Fibroblast of lung (primary cell): ENCODE data around the gene SEMA5A. TPM values are rescaled to one million over a fixed set of nuclear protein-coding genes. Genes with fewer than 3 reads are reported as not detected.

ENCODE experiments used
- DNase-seq, 2 donors: peaks; one replicate each; pipeline versions ENCODE4 v3.0.0 to v3.0.0-alpha.2; 2010; ENCODE audit warnings: low read depth in 2 of 2
- H2AFZ ChIP-seq: 2 replicates; pipeline ENCODE4 v1.5.1; 2012; ENCODE audit warnings: low read length, control low read depth, inconsistent platforms
- H3K27ac ChIP-seq: 2 replicates; pipeline ENCODE4 v1.5.1; 2011; ENCODE audit warnings: low read length, control low read depth; ENCODE audit not compliant: insufficient read depth
- H3K27me3 ChIP-seq: 2 replicates; pipeline ENCODE4 v1.5.1; 2011; ENCODE audit warnings: mild to moderate bottlenecking, low read length; ENCODE audit not compliant: control insufficient read depth, insufficient read depth
- H3K36me3 ChIP-seq: 2 replicates; pipeline ENCODE4 v1.5.1; 2011; ENCODE audit warnings: low read length; ENCODE audit not compliant: control insufficient read depth, insufficient read depth
- H3K4me1 ChIP-seq: 2 replicates; pipeline ENCODE4 v1.5.1; 2011; ENCODE audit warnings: low read length; ENCODE audit not compliant: control insufficient read depth, insufficient read depth; ENCODE audit errors: extremely low read depth
- H3K4me2 ChIP-seq: 2 replicates; pipeline ENCODE4 v1.5.1; 2011; ENCODE audit warnings: low read length, control low read depth; ENCODE audit not compliant: insufficient read depth; ENCODE audit errors: extremely low read depth
- H3K4me3 ChIP-seq, 4 experiments: fragments of 200-600 bp in 1 of 4; sonication (generic) in 1 of 4; replicated peaks in 1 of 4; 2 replicates each; pipeline ENCODE4 v1.5.1; 2011 to 2016; ENCODE audit warnings: low read length in 4 of 4, low read depth in 3 of 4, mild to moderate bottlenecking in 3 of 4, control low read depth in 2 of 4, inconsistent platforms in 1 of 4, mixed read lengths in 1 of 4; ENCODE audit not compliant: insufficient read depth in 1 of 4; ENCODE audit errors: control extremely low read depth in 1 of 4
- H3K79me2 ChIP-seq: 2 replicates; pipeline ENCODE4 v1.5.1; 2012; ENCODE audit warnings: mild to moderate bottlenecking, low read length, inconsistent platforms; ENCODE audit not compliant: control insufficient read depth, insufficient read depth
- H3K9ac ChIP-seq: 2 replicates; pipeline ENCODE4 v1.5.1; 2011; ENCODE audit warnings: mild to moderate bottlenecking, low read length, control low read depth; ENCODE audit not compliant: insufficient read depth
- H3K9me3 ChIP-seq: 2 replicates; pipeline ENCODE4 v1.5.1; 2012; ENCODE audit warnings: low read depth, low read length; ENCODE audit not compliant: control insufficient read depth, insufficient read depth
- H4K20me1 ChIP-seq: 2 replicates; pipeline ENCODE4 v1.5.1; 2011; ENCODE audit warnings: low read length; ENCODE audit not compliant: control insufficient read depth, insufficient read depth; ENCODE audit errors: extremely low read depth
- EZH2 ChIP-seq: IDR thresholded peaks from 2 replicates; pipeline ENCODE4 v1.5.1; 2012; ENCODE audit warnings: low read length, control low read depth, mild to moderate bottlenecking; ENCODE audit errors: missing control alignments
- polyA plus RNA-seq, 2 donors: library from polyadenylated mRNA; depleted of rRNA in 1 of 2; stranded (reverse) in 1 of 2; unstranded in 1 of 2; fragments of >200 nt; gene quantifications; 2 replicates each; pipeline ENCODE4 v1.2.1, GENCODE V29; 2011 to 2012; ENCODE audit warnings: missing spikeins in 1 of 2
- total RNA-seq: library from RNA; depleted of rRNA; stranded (reverse); fragments of >200 nt; gene quantifications from 2 replicates; pipeline ENCODE4 v1.2.1, GENCODE V29; 2014
- TF ChIP-seq, protein P1 (sequence below), 2 donors: IDR thresholded peaks in 1 of 2; conservative IDR thresholded peaks in 1 of 2; 1 replicate in 1 of 2; 2 replicates in 1 of 2; pipeline ENCODE4 v1.5.1; 2011 to 2012; ENCODE audit warnings: low read length in 2 of 2, control low read depth in 1 of 2, inconsistent platforms in 1 of 2, low read depth in 1 of 2, mild to moderate bottlenecking in 1 of 2

Gene SEMA5A
- total and polyA plus RNA-seq, 2 donors (not counting 1 experiment from before 2014, with no cell fraction given): 30.6 to 49.0 TPM

DNA sequence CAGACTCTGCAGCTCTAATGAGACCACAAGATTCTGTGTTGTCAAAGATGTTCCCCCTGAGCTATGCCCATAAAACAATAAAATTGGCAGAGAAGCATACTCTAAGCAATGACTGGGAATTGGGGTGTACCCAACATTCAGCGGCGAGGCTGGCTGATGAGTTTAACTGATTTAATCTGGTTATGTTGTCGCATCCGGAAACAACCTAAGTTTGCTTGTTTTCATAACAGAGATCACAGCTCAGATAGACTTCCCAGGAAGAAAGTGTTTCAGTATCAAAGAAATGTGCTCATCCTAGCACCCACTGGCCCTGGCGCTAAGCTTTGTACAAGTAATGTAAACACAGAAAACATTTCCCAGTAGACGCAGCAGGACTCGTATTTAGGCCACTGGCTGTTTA lies 7.4 kb downstream of the SEMA5A start:
- TF ChIP-seq EZH2: no peak
- TF ChIP-seq, protein P1, sequence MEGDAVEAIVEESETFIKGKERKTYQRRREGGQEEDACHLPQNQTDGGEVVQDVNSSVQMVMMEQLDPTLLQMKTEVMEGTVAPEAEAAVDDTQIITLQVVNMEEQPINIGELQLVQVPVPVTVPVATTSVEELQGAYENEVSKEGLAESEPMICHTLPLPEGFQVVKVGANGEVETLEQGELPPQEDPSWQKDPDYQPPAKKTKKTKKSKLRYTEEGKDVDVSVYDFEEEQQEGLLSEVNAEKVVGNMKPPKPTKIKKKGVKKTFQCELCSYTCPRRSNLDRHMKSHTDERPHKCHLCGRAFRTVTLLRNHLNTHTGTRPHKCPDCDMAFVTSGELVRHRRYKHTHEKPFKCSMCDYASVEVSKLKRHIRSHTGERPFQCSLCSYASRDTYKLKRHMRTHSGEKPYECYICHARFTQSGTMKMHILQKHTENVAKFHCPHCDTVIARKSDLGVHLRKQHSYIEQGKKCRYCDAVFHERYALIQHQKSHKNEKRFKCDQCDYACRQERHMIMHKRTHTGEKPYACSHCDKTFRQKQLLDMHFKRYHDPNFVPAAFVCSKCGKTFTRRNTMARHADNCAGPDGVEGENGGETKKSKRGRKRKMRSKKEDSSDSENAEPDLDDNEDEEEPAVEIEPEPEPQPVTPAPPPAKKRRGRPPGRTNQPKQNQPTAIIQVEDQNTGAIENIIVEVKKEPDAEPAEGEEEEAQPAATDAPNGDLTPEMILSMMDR (conservative IDR thresholded peaks at IDR 0.05 in 1 of 2, IDR thresholded peaks at IDR 0.05 in 1 of 2; ENCODE audit: low read depth in 1 of 2, low read length in 2 of 2): no peak
- Histone ChIP-seq H3K4me2 (no peak overlapping the region), H3K79me2 (peaks cover 37% of the 10 kb centered on the region), H3K4me1 (peaks cover 11% of the 10 kb centered on the region), H3K4me3 (no peak overlapping the region), H3K27ac (no peak overlapping the region), H3K9me3 (no peaks in the 10 kb centered on the region), H3K27me3 (no peaks in the 10 kb centered on the region), H2AFZ (no peak overlapping the region), H4K20me1 (no peaks in the 10 kb centered on the region), H3K36me3 (no peaks in the 10 kb centered on the region), H3K9ac (no peak overlapping the region)
- DNase-seq: no peak

DNA sequence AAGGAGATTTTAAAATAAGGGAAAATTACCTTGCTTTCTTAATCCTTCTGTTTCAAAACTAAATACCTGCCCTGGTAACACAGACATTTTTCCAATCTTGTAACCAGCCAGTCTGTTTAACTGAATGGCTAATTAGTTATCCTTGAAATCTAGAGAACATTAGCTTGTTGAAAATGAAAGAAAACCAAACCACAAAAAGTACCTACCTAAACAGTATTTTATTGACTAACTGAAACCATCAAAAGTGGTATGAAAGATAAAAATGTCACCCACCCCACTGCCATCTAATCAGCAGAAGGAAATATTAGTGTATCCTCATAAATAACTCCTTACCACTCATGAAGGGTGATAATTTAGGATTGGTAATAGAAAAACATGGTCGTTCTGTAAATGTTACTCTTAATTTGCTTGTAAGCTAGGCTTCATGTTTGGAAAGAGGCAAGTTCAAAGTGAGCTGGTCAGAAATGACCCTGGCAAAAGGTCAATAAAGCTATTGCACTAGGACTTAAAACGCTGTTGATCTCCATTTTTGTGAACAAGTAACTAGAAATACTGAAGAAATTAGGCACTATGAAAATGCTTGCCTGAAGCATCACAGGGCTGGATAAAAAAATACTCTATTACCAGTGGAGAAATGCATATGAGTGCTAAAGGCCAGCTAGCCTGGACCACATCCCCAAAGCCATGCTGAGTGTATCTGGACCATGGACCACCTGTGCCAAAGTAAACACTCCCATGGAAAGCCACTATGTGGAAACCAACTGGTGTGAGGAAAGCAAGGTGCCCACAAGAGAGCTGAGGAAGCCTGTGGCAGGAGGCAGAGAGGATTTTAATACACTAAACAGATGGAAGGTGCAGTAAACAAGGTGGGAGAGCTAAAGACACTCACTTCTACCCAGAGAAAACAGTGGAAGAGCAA lies 8.4 kb downstream of the SEMA5A start:
- no peak for TF ChIP-seq EZH2
- TF ChIP-seq, protein P1 (conservative IDR thresholded peaks at IDR 0.05 in 1 of 2, IDR thresholded peaks at IDR 0.05 in 1 of 2; ENCODE audit: low read depth in 1 of 2, low read length in 2 of 2): no peak
- peaks cover 16% of the 10 kb centered on the region for H3K4me1 ChIP-seq
- no peak for DNase-seq
- H3K27ac ChIP-seq: no peak overlapping the region
- peaks cover 31% of the 10 kb centered on the region for H3K79me2 ChIP-seq
- no peaks in the 10 kb centered on the region for H3K9me3 ChIP-seq
- H2AFZ ChIP-seq: no peak overlapping the region
- H3K27me3 ChIP-seq: no peaks in the 10 kb centered on the region
- H3K4me3 ChIP-seq: no peak overlapping the region
- H4K20me1 ChIP-seq: no peaks in the 10 kb centered on the region
- no peak overlapping the region for H3K9ac ChIP-seq
- no peak overlapping the region for H3K4me2 ChIP-seq
- no peaks in the 10 kb centered on the region for H3K36me3 ChIP-seq

DNA sequence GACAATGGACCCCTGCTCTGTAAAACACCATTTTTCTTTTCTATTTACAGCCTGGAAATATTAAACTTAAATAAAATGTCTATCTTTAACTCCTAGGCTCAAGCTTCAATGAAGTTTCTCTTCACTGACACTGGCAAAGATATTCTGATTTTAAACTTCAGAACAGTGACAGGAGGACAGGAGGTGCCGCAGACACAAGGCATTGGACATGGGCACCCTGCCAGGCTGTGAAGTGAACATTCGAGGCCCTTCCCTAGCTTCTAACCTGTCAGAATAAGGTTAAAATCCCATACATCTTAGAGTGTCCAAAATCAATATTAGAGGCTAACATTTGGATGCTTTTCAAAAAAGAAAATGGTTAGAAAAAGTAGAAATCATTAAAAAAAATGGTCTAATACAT lies 9.2 kb downstream of the SEMA5A start:
- Histone ChIP-seq H3K27me3 (no peaks in the 10 kb centered on the region), H3K27ac (peak overlapping the region; percentile 12), H4K20me1 (no peaks in the 10 kb centered on the region), H3K9me3 (no peaks in the 10 kb centered on the region), H3K79me2 (peaks cover 25% of the 10 kb centered on the region), H3K4me3 (no peak overlapping the region), H3K4me1 (peaks cover 16% of the 10 kb centered on the region), H3K9ac (no peak overlapping the region), H3K4me2 (no peak overlapping the region), H2AFZ (no peak overlapping the region), H3K36me3 (no peaks in the 10 kb centered on the region)
- TF ChIP-seq EZH2: no peak
- TF ChIP-seq, protein P1 (conservative IDR thresholded peaks at IDR 0.05 in 1 of 2, IDR thresholded peaks at IDR 0.05 in 1 of 2; ENCODE audit: low read depth in 1 of 2, low read length in 2 of 2): no peak
- DNase-seq: no peak
